HG03342 (cell line): ENCODE results near the gene MTA1.

Experiments used
- ATAC-seq: cut with Tn5 transposase; IDR thresholded peaks from one replicate; pipeline ENCODE4 v1.9.1; 2021; ENCODE audit warnings: mild to moderate bottlenecking, moderate library complexity; ENCODE audit not compliant: unreplicated experiment

MTA1 gene

DNA sequence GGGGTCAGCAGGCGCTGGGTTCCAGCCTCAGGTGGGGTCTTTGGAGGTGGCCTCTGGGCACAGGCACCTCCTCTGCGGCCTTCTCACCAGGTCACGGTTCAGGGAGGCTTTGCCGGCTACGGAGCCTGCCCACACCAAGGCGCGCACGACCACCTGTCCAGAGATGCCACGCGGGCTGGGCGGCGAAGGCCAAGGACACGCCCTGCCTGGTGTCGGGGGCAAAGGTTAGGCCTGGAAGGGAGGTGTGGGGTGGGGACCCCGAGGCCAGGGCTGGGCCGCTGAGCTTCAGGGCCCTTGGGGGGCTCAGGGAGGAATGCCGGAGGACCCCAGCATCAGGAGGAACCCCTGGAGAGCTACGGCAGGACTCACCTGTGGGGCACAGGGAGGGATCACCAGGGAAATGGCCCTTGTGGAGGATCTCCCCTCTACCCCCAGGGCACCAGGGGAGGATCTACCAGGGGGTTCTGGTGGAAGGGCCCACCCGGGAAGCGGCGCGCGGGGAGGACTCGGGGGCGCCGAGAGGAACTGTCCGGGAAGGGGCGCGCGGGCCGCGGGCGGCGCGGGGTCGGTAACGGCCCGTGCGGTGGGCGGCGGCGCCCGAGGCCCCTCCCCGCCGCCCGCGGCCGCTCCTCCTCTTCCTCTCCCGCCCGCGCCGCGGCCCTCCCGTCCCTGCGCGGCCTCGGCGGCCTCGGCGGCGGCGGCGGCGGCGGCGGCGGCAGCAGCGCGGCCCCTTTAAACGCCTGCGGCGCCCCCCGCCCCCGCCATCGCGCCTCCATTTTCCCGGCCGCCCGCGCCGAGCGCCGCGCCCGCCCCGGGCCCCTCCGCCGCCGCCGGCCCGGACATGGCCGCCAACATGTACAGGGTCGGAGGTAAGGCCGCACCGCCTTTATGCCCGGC is at the start of gene MTA1:
Gene MTA1, plus strand, starts transcription at position 633 of the 897 bp plus-strand sequence. Its CDS starts 209 bp downstream, at position 842.
- ATAC-seq: no peak

DNA sequence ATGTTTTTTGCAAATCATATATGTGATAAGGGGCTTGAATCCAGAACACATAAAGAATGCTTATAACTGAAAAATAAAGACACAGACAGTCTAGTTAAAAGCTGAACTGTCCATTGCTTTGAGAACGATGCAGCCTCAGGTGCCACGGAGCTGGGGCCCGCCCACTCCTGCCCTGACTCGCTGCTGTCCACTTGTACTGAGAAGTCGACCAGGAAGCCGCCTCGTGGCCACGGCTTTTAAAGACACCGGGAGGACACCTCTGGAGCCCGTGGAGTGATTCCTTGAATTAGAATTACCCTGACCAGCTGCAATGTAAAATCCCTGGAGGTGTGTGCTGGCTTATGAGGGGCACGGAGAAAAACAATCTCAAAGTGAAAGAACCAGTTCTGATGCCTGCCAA is 45.2 kb upstream of the MTA1 start:
- no peak for ATAC-seq

DNA sequence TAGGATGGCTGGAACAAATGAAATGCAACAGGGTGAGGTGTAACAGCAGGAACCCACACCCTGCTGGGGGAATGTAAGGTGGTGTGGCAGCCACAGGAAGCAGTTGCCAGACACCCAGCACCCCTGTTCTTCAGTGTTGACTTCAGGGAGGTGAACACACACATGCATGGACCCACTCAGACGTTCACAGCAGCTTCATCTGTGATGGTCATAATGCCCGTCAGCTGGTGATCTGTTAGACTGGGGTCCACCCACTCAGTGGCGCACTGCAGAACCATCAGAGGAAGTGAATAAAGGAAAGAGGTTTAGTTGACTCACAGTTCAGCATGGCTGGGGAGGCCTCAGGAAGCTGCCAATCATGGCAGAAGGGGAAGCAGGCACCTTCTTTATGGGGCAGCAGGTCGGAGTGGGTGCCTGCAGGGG is 44.0 kb upstream of the MTA1 start:
- no peak for ATAC-seq

- ATAC-seq: no peak
These were observed 42.8 kb upstream of the MTA1 start for GRCh38 chr14:105376521-105377440.

DNA sequence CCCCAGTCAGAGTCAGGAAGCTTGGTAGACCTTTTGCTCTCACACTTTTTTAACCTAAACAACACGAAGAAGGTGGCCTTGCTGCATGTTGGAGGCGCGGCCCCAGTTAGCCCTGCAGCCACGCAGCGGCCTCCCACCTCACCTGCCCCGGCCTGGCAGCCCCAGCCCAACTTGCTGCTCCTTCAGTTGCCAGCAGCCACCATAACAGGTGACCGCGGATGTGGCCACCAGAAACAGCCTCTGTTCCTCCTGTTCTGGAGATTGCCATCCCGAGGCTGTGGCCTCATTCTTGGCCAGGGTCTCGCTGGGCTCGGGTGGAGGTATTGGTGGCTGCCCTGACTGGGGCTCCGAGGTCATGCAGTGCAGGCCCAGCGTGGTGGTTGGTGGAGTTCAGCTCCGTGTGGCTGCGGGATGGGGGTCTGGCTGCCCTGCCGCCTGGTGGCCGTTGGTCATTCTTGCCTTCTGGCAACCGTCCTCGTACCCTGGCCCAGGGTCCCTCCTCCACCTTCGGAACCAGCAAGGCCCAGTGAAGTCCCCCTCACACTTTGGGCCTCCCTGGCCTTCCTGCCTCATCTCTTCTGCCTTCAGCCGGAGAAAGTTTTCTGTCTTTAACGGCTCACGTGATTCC is 42.0 kb upstream of the MTA1 start:
- no peak for ATAC-seq

DNA sequence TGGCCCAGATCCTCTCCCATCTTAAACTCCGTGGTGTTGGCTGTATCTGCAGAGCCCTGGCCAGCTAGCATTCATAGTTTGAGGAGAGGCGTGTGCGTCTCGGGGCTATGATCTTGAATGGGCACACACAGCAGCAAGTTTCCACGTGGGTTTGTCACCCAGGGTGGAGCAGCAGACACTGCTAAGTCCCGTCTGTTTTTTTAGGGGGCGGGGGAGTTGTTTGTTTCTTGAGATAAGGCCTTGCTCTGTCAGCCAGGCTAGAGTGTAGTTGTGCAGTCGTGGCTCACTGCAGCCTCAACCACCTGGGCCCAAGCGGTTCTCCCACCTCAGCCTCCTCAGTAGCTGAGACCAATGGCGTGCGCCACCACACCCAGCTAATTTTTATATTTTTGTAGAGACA is 41.4 kb upstream of the MTA1 start:
- ATAC-seq: no peak

DNA sequence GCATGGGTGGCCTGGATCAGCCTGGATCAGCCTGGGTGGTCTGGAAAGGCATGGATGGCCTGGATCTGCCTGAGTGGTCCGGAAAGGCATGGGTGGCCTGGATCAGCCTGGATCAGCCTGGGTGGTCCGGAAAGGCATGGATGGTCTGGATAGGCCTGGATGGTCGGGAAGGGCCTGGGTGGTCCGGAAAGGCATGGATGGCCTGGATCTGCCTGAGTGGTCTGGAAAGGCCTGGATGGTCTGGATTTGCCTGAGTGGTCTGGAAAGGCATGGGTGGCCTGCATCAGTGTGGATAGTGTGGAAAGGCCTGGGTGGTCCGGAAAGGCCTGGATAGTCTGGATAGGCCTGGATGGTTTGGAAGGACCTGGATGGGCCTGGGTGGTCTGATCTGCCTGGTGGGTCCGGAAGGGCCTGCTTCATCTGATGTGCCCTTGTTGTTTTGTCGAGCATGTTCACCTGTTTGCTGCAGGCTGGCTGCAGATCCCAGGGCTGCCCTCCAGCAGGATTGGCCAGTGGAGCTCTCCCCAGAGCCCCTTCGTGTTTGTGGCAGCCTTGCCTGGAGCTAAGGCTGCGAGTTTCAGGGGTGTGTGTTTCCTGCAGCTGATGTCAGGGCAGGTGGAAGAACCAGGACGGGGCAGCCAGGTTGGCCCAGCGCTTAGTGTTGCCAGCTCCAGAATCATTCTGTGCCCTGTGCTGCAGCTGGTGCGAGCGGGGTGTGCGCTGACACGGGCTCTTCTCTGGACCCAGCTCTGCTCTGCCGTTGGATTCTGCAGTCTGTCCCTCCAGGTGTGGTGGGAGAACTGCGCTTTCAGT is 40.5 kb upstream of the MTA1 start:
- no peak for ATAC-seq

DNA sequence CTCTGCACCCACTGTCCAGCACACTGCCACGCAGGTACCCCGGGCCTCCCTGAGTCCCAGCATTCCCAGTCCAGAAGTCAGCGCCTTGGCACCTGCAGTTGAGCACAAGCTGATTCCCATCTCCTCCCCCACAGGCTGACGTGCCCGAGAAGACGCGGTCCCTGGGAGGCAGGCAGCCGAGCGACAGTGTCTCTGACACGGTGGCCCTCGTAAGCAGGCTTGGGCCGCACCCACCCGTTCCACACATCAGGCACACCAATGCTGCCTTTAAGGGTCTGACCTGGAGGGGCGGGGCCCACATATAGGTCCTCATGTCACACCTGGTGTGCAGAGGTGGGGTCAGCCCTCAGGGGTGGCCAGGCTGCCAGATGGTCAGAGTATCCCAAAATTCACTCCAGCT is 39.7 kb upstream of the MTA1 start:
- ATAC-seq: no peak

DNA sequence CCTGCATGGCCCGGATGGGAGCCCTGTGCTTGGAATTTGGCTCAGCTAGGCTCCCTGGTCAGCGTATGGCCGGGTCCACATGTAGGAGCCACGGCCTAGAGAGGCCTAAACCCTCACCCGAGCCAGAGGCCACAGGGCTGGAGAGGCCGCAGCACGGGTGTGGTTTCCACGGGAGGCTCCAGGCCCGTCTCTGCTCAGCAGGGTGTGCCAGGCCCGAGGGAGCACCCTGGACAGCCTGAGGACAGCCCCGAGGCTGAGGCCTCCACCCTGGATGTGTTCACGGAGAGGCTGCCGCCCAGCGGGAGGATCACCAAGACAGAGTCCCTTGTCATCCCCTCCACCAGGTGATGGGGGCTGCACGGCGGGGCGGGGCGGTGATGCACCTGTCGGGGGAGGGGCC is 38.9 kb upstream of the MTA1 start:
- ATAC-seq: no peak

- no peak for ATAC-seq
These were observed 37.9 kb upstream of the MTA1 start for GRCh38 chr14:105381446-105382342.

- no peak for ATAC-seq
These were observed 37.1 kb upstream of the MTA1 start for GRCh38 chr14:105382343-105383082.

GRCh38 chr14:105383083-105383730 is 36.4 kb upstream of the MTA1 start:
- no peak for ATAC-seq

DNA sequence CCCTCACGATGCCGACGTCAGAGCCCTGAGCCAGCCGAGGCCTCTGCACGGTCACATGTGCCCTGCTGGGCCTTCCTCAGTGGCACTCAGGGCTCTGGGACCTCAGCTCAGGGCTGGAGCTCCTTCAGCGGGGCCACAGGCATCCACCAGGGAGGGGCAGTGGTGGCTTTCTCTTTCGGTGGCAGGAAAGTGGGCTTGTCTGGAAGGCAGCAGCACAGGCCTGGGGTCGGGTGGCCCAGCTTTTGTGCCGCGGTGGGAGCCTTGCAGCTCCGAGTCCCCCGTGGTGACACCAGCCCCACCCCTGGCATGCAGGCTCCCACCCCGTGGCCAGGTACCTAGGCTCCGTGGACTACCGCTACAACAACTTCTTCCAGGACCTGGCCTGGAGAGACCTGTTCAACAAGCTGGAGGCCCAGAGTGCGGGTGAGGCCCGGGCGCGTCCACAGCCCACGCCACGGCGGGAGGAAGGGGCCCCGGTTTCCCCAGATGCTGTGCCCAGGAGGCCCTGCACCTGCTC is 35.5 kb upstream of the MTA1 start:
- ATAC-seq: no peak

DNA sequence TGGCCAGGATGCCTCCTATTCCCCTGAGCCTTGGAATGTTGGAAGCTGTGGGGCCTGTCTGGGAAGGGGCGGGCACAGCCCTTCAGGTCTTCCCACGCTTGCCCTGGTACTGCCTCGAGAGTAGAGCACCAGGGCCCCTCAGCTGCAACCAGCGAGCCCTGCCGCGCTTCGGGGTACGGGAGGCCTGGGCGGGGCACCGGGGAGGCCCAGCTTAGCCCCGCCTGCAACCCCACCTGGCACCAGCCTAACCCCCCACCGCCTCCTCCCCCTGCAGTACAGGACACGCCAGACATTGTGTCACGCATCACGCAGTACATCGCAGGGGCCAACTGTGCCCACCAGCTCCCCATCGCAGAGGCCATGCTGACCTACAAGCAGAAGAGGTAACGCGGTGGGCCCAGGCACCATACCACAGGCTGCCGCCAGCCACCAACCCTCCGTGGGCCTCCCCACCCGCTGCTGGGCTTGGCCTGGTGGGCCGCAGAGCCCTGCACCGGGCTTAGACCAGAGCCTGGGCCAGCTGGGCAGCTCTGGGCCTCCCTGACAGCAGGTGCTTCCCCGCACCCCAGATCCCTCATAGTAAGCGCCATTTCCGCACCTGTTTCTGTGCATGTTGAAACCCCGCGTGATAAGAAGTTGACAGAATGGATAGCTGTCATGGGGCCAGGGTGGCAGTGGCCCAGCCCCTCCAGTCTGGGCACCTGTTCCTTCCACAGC is 34.9 kb upstream of the MTA1 start:
- ATAC-seq: no peak

- no peak for ATAC-seq
These were observed 34.3 kb upstream of the MTA1 start for GRCh38 chr14:105385322-105385637.

DNA sequence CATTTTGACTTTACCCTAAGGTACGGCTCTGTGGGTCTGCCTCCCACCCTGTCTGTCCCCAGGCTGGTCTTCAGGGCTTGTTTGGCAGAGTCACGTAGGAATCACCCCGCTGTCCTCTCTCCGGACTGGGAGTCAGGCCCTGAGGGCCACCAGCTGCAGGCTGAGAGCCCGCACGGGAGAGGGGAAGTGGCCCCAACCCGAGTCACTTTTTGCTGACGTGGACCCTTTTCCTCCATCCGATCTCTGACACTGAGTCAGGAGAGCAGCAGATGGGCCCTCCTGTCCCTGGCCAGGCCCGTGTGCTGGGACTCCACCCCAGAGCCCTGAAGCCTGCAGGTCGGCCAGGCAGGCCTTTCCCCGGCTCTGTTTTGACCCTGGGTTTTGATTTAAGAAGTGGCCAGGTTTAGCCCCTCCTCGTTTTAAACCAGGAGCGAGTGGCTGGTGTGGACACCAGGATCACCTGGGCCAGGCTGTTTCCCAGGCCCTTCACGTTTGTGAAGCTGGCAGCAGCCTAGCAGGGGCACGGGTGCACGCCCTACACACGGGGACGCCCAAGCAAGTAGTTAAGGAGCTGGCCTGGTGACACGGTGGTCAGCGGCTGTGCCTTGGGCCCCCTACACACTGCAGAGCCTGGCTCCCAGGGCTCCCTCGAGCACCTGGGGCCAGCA is 33.8 kb upstream of the MTA1 start:
- ATAC-seq: no peak
